DMS153 treated with DMSO at 0.1 percent for 48 hours (cell line): ENCODE results near the gene ZNF641.

Experiments
- DNase-seq: peaks from one replicate; lab custom pipeline; 2025; ENCODE audit not compliant: unreplicated experiment; lab: John Stamatoyannopoulos, UW

ZNF641 gene

DNA sequence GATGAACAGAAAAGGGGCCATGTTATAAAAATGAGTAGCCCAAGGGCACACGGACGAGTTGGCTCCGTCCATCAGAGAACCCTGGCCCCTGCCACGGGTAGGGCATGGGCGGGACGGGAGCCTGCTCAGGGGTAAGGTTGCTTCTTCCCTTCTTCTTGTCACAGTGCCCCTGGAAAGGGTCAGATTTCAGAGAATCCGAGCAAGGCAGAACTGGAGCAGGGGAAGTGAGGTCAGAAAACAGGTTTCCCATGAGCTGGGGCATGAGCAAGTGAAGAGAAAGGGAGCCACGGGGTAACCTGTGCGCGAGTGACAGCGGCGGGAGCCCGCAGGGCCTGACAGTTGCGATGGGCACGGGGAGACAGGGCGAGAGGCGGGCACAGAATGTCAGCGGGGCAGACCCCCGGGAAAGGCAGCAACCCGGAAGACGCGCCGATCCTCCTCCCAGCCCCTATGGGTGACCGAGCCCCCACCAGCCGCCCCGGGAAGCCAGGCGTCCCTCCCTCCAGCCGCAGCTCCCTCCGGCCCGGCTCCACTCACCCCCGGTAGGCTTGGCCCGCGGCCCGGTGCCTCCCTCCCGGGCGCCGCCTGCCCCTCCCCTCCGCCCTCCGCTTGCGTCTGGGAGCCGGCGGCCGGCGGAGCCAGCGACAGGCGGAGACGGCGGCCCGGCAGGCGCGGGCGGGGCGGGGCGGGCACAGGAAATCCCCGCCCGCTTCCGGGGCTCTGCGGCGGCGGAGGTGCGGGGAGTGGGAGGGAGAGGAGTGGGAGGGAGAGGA lies at the start of gene ZNF641:
Gene ZNF641, minus strand, starts transcription at position 671 of the 773 bp plus-strand sequence. CDS start 2,829 bp downstream, outside the sequence.
- DNase-seq: peak; percentile 45

DNA sequence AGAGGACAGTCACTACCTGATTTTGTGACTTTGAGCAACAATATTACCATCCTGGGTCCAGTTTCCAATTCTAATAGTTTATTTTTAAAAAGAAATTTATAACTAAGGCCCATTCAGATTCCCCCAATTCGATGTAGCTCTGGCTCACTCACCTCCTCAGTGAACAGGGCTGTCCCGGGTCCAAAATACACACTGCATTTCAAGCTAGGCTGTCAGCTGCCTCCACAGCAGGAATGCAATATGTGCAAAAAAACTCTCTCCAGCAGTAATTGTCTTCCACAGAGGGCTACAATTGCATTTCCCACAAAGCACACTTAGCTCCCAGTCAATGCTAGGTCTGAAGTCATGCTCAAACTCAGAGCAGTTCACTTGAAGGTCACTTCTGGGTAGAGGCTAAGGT lies 39.3 kb upstream of the ZNF641 start:
- DNase-seq: no peak

GRCh38 chr12:48389409-48389808 lies 38.7 kb upstream of the ZNF641 start:
- no peak for DNase-seq

- no peak for DNase-seq
These were observed 38.2 kb upstream of the ZNF641 start for GRCh38 chr12:48388938-48389337.

- DNase-seq: no peak
These were observed 37.7 kb upstream of the ZNF641 start for GRCh38 chr12:48388460-48388859.

GRCh38 chr12:48380596-48380995 lies 29.9 kb upstream of the ZNF641 start:
- DNase-seq: no peak

DNA sequence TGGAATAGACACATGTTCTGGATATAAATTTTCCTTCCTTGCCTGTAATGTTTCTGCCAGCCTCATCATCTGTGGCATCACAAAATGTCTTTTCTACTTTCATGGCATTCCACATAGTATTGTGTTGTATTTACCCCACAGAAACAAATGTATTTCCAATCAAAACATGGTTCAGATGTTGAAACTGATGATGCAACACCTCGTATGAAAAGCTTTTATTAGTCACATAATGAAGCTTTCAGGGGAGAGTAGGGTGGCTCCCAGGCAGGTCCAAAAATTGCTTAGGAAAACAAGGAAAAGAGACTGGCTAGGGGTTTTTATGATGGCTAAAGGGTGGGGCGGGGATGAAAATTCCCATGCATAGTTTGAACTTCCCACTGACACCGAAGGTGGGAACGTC lies 29.1 kb upstream of the ZNF641 start:
- no peak for DNase-seq

GRCh38 chr12:48377646-48378045 lies 26.9 kb upstream of the ZNF641 start:
- DNase-seq: no peak

GRCh38 chr12:48374164-48374563 lies 23.4 kb upstream of the ZNF641 start:
- DNase-seq: no peak

DNA sequence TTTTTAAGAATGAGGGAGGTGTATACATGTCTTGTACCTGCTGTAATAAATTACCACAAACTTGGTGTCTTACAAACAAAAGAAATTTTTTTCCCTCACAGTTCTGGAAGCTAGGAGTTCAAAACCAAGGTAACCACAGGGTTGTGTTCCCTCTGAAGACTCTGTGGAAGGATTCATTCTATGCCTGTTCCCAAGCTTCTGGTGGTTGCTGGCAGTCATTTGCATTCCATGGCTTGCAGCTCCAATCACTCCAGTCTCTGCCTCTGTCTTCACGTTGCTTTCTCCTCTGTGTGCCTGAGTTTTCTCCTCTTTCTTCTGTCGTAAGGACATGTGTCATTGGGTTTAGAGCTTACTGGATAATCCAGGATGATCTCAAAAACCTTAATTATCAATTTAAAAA lies 15.4 kb upstream of the ZNF641 start:
- no peak for DNase-seq

DNA sequence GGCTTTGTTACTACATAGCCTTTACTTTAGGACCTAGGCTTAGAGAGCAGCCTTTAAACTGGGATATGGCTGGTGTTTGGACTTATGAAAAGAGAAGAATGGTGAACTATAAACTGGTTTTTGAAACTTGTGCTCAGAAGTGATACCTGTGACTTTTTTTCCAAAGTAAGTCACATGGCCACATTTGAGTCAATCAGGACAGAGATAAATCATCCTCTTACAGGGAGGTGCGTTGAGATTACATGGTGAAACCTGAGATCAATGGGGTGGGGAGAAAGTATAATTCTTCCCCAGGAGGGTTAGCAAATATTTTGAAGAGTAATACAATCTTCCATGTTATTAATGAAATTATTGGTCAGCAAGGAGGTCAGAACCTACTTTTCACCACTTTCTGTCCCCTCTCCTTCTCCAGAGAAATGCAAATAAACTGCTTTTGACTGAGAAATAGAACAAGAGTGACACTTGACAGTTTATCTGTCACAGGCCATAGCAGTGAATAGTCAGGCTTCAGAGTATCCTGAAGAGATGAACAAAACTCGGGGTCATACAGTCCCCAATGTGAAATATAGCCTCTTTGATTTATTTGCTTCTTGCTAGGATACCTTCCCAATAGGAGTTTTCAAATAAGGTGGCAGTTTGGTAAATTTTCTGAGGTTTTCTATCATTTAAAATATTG lies 11.1 kb upstream of the ZNF641 start:
- DNase-seq: no peak

DNA sequence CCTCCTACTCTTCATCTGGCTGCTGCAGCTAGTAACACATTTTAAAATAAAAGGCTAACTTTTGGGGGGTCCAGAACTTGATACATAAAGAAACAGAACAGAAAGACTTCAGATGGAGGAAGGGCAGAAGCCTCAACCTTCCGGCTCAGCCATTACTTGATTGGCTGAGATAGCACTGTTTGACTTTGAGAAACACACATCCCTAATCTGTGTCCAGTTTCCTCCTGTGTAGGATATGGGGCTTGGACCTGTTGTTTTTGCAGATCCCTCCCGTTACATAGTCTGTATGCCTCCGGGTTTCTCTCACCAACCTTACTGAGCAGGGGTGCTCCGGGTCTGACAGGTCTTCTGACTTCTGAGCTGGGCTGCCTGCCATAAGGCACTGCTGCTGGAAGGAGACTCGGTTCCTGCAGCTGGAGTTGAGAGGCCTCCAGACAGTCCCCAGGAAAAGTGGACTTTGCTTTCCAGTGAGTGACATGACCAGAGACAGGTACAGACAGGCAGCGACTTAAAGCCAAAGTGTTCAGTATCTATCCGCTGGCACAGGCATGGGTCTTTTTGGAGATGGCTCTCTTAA lies 8.3 kb upstream of the ZNF641 start:
- no peak for DNase-seq

- DNase-seq: no peak
These were observed 5.5 kb upstream of the ZNF641 start for GRCh38 chr12:48356041-48356768.

DNA sequence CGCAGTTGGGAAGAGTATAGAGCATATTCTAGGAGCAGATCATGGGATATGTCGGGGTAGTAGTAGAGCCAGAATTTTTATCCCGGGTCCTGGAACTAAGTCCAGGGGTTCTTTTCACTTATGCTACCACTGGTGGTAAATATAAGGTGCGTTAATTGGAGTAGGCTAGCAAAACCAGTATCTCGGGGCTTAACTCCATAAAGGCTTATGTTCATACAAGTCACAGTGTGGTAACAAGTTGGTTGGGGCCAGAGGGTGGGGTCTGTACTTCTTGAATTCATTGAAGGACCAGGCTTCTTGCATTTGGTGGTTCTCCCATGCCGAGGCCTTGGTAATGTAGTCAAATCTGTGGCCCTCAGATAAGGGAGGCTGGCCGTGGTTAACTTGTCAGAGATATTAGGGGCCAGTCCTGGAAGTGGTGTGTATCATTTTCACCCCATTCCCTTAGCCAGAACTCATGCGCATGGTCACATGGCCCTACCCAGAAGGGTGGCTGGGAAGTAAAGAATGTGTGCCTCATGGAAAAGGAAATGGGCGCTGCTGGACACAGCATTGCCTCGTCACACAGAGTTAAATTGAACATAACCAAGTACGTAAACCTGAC lies 1.5 kb upstream of the ZNF641 start:
- DNase-seq: no peak

- peak; percentile 46 for DNase-seq
These were observed 446 bp upstream of the ZNF641 start for GRCh38 chr12:48351022-48351708.

DNA sequence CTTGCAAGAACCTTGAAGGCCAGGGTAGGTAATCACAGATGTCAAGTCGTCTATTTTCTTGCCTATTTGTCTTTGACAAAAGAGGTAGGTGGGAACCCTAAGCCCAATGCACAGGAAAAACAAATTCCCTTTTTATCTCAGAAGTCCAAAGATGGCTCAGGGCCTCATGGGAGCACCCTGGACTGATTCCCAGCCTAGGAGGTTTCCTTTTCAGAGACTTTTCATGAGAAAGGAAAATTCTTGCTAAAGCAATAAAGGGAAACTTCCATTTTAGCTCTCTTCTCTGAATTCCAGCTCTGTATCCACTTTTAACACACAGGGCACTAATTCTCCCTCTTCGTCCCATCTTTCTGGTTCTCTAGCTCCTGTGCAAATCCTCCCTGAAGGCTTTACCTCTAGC lies 1.2 kb downstream of the ZNF641 start:
- no peak for DNase-seq

DNA sequence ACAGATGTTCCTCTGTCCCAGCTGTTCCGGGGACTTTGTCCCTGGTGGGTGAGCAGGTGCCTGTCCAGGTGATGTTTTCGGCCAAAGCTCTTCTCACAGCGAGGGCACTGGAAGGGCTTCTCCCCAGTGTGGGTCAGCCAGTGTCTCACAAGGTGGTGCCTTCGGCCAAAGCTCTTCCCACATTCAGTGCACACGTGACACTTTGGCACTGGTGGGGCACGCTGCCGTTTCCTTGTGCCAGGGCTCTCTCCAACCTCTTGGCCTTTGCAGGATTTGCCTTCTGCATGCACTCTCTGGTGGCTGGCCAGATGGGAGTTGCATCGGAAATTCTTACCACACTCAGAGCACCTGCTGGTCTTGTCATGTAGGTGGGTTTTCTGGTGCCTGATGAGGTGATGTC lies 7.7 kb downstream of the ZNF641 start:
- no peak for DNase-seq

- no peak for DNase-seq
These were observed 9.8 kb downstream of the ZNF641 start for GRCh38 chr12:48340943-48341342.

- DNase-seq: no peak
These were observed 11.1 kb downstream of the ZNF641 start for GRCh38 chr12:48339442-48340117.

DNA sequence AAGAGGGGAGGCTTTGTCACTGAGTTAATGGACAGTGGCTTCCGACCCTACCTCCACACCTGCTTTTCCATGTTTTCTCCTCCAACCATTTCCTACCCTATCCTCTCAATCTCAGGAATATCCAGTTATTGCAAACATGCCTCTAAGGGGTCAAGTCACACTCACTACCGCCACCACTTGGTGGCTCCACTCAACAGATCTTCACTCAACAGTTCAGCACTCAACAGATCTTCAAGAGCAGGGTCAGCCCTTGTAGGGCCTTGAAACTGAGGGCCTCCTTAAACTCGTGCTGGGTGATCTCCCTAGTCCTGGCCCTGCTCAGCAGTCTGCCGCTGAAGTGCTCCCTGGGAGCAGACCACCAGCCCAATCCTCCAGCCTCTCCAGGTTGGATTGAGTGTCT lies 14.2 kb downstream of the ZNF641 start:
- no peak for DNase-seq
